IPS-NIHi7 (cell line): ENCODE data around the gene MS4A4E.
"Not testable (repeated sequence)": the region's sequence is repeated elsewhere in the genome, so short reads cannot be mapped to it uniquely, and the experiment has no call there.

Experiments
- DNase-seq: peaks from one replicate; pipeline ENCODE4 v3.0.0; 2012; ENCODE audit warnings: mixed read lengths; ENCODE audit errors: extremely low spot score

MS4A4E gene

GRCh38 chr11:60242740-60243239 lies at the start of gene MS4A4E:
TSS of gene MS4A4E (minus strand) at chr11:60243137. CDS start at chr11:60230055, 13,082 bp downstream.
- no peak for DNase-seq

GRCh38 chr11:60292145-60292544 lies 49.2 kb upstream of the MS4A4E start:
- no peak for DNase-seq

GRCh38 chr11:60288531-60288930 lies 45.6 kb upstream of the MS4A4E start:
- DNase-seq, result no peak

- DNase-seq, result not testable (repeated sequence)
Observed at GRCh38 chr11:60285411-60286126, 42.6 kb upstream of the MS4A4E start.

GRCh38 chr11:60282286-60282685 lies 39.3 kb upstream of the MS4A4E start:
- DNase-seq, result no peak

GRCh38 chr11:60281485-60281884 lies 38.5 kb upstream of the MS4A4E start:
- DNase-seq, result no peak

GRCh38 chr11:60280412-60280811 lies 37.5 kb upstream of the MS4A4E start, which contains the start of gene MS4A4A:
TSS of gene MS4A4A (plus strand) at chr11:60280666. CDS start at chr11:60280676, 10 bp downstream.
- DNase-seq, result no peak

- no peak for DNase-seq
Observed at GRCh38 chr11:60274416-60274815, 31.5 kb upstream of the MS4A4E start.

GRCh38 chr11:60265373-60266214 lies 22.7 kb upstream of the MS4A4E start:
- DNase-seq, result peak; percentile 66

GRCh38 chr11:60264644-60265043 lies 21.7 kb upstream of the MS4A4E start:
- DNase-seq, result no peak

- no peak for DNase-seq
Observed at GRCh38 chr11:60263402-60263801, 20.5 kb upstream of the MS4A4E start.

- no peak for DNase-seq
Observed at GRCh38 chr11:60261014-60261413, 18.1 kb upstream of the MS4A4E start.

- no peak for DNase-seq
Observed at GRCh38 chr11:60257956-60258722, 15.2 kb upstream of the MS4A4E start.

GRCh38 chr11:60252213-60253108 lies 9.5 kb upstream of the MS4A4E start:
- no peak for DNase-seq

- DNase-seq, result peak; percentile 35
Observed at GRCh38 chr11:60251485-60252212, 8.7 kb upstream of the MS4A4E start.

- DNase-seq, result no peak
Observed at GRCh38 chr11:60241786-60242185, 1.2 kb downstream of the MS4A4E start.

GRCh38 chr11:60240662-60241061 lies 2.3 kb downstream of the MS4A4E start:
- DNase-seq, result no peak

- no peak for DNase-seq
Observed at GRCh38 chr11:60235321-60235720, 7.6 kb downstream of the MS4A4E start.

GRCh38 chr11:60230681-60231080 lies 12.3 kb downstream of the MS4A4E start:
- DNase-seq, result no peak

- DNase-seq, result no peak
Observed at GRCh38 chr11:60222141-60222540, 20.8 kb downstream of the MS4A4E start.
